Measurements from ENCODE around the gene ZMYM4.

The ZMYM4 gene

DNA sequence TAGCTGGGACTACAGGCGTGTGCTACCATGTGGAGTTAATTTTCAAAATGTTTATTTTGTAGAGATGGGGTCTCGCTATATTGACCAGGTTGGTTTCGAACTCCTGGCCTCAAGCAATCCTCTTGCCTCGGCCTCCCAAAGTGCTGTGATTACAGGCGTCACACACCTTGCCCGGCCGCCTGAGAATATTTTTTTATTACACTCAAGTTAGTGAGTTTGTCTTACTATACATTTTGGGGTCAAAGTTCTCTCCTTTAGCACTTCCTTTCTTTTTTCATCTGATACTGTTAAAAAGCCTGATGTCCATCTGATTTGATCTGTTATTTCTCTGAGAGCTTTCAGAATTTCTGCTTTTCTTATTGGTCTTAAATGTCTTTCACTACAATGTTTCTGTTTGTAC is 159.9 kb downstream of the ZMYM4 start:
- Histone ChIP-seq H4K20me1 (no peaks in the 10 kb centered on the region; a peak in 2 of 22 replicates), H3K27me3 (no peaks in the 10 kb centered on the region), H3K4me3 (no peak overlapping the region), H3K27ac (no peak overlapping the region), H3K4me1 (peaks cover 0 to 25% (median 0%) of the 10 kb centered on the region in 10 experiments; a peak in 6 of 20 replicates), H3K36me3 (peaks cover 26 to 67% (median 39%) of the 10 kb centered on the region in 11 experiments; a peak in 21 of 22 replicates), H3K9ac (no peak overlapping the region), H3K4me2 (no peak overlapping the region), H3K9me3 (replicated peaks in 1 of 11) (no peaks in the 10 kb centered on the region)
- no peak for TF ChIP-seq Cebpa-rat (IDR thresholded peaks at IDR 0.05)

GRCh38 chr1:35430762-35431161 is 162.3 kb downstream of the ZMYM4 start:
- Histone ChIP-seq H3K4me2 (no peak overlapping the region), H3K4me3 (no peak overlapping the region), H3K9ac (no peak overlapping the region), H3K9me3 (replicated peaks in 1 of 11) (no peaks in the 10 kb centered on the region), H3K36me3 (peaks cover 32 to 75% (median 50%) of the 10 kb centered on the region in 11 experiments), H3K27ac (no peak overlapping the region), H3K4me1 (peaks cover 0 to 18% (median 0%) of the 10 kb centered on the region in 10 experiments; a peak in 5 of 20 replicates), H3K27me3 (no peaks in the 10 kb centered on the region), H4K20me1 (peaks cover 0 to 16% (median 0%) of the 10 kb centered on the region in 11 experiments; a peak in 4 of 22 replicates)
- TF ChIP-seq Cebpa-rat (IDR thresholded peaks at IDR 0.05): no peak

GRCh38 chr1:35431173-35431599 is 162.7 kb downstream of the ZMYM4 start:
- Histone ChIP-seq H4K20me1 (peaks cover 0 to 20% (median 0%) of the 10 kb centered on the region in 11 experiments; a peak in 4 of 22 replicates), H3K36me3 (peaks cover 36 to 79% (median 54%) of the 10 kb centered on the region in 11 experiments), H3K9me3 (replicated peaks in 1 of 11) (no peaks in the 10 kb centered on the region), H3K27me3 (no peaks in the 10 kb centered on the region), H3K9ac (no peak overlapping the region), H3K4me3 (no peak overlapping the region), H3K27ac (no peak overlapping the region), H3K4me2 (no peak overlapping the region), H3K4me1 (peaks cover 0 to 14% (median 0%) of the 10 kb centered on the region in 10 experiments; a peak in 5 of 20 replicates)
- no peak for TF ChIP-seq Cebpa-rat (IDR thresholded peaks at IDR 0.05)

GRCh38 chr1:35432231-35432630 is 163.7 kb downstream of the ZMYM4 start:
- Histone ChIP-seq H3K9ac (no peak overlapping the region), H3K4me3 (no peak overlapping the region), H3K36me3 (peaks cover 35 to 82% (median 61%) of the 10 kb centered on the region in 11 experiments), H3K27ac (no peak overlapping the region), H3K27me3 (no peaks in the 10 kb centered on the region), H3K4me1 (peaks cover 0 to 9% (median 0%) of the 10 kb centered on the region in 10 experiments; a peak in 1 of 20 replicates), H3K4me2 (no peak overlapping the region), H3K9me3 (replicated peaks in 1 of 11) (no peaks in the 10 kb centered on the region), H4K20me1 (peaks cover 0 to 28% (median 0%) of the 10 kb centered on the region in 11 experiments; a peak in 4 of 22 replicates)
- TF ChIP-seq Cebpa-rat (IDR thresholded peaks at IDR 0.05): no peak

- Histone ChIP-seq H3K4me2 (no peak overlapping the region), H3K27ac (no peak overlapping the region), H4K20me1 (peaks cover 0 to 28% (median 0%) of the 10 kb centered on the region in 11 experiments; a peak in 4 of 22 replicates), H3K36me3 (peaks cover 36 to 90% (median 71%) of the 10 kb centered on the region in 11 experiments), H3K9ac (no peak overlapping the region), H3K4me1 (peaks cover 0 to 9% (median 0%) of the 10 kb centered on the region in 10 experiments; a peak in 1 of 20 replicates), H3K9me3 (replicated peaks in 1 of 11) (no peaks in the 10 kb centered on the region), H3K4me3 (no peak overlapping the region), H3K27me3 (no peaks in the 10 kb centered on the region)
- TF ChIP-seq Cebpa-rat (IDR thresholded peaks at IDR 0.05): no peak
These were observed 165.2 kb downstream of the ZMYM4 start for GRCh38 chr1:35433714-35434113.

DNA sequence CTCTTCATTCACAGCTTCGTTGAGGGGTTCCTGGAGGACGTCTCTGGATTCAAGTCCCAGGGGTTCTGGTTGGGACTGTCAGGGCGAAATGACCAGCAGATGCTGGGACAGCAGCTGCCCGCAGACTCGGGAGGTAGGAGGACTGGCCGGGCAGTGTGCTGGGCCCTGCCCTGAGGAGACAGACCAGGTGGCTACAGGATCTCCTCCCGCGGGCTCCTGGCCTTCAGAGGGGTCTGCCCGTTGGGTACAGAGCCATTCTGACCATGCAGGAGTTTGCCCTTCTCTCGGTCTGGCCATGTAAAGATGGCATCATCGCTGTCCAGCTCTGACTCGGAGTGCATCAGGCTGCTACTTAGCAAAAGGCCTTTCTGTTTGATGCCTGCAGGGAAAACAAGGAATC is 166.2 kb downstream of the ZMYM4 start:
- H3K4me1 ChIP-seq: no peaks in the 10 kb centered on the region

DNA sequence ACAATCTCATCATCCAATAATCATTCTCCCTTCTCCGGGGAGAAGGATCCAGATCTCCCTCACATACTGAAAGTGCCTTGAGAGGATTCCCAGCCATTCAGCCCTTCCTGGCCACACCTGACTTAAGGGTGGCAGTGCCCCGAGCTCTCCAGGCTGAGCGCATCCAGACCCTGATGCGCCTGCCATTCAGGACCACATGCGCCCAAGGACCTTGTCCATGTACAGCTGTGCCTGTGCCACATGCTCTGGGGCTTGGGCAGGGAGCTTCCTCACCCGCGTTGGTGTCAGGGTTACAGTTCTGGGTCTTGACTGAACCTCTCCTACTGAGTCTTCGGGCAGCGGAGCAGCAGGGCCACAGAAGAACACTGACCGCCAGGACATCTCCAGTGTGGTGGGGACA is 167.6 kb downstream of the ZMYM4 start:
- no peak for TF ChIP-seq Cebpa-rat (IDR thresholded peaks at IDR 0.05)
- peaks cover 0 to 28% (median 0%) of the 10 kb centered on the region in 11 experiments; a peak in 5 of 22 replicates for H4K20me1 ChIP-seq
- no peak overlapping the region for H3K4me2 ChIP-seq
- no peaks in the 10 kb centered on the region for H3K9me3 ChIP-seq (replicated peaks in 1 of 11)
- no peak overlapping the region for H3K27ac ChIP-seq
- no peak overlapping the region for H3K9ac ChIP-seq
- no peak overlapping the region for H3K4me3 ChIP-seq
- H3K4me1 ChIP-seq: no peaks in the 10 kb centered on the region
- peaks cover 53 to 98% (median 86%) of the 10 kb centered on the region in 11 experiments for H3K36me3 ChIP-seq
- no peaks in the 10 kb centered on the region for H3K27me3 ChIP-seq

More for the DNA sequence above, 166.2 kb downstream of the ZMYM4 start:
- Histone ChIP-seq H3K27ac (no peak overlapping the region), H3K9me3 (replicated peaks in 1 of 11) (no peaks in the 10 kb centered on the region), H3K4me3 (no peak overlapping the region), H3K36me3 (peaks cover 44 to 93% (median 80%) of the 10 kb centered on the region in 11 experiments), H3K9ac (no peak overlapping the region), H3K4me2 (no peak overlapping the region), H3K27me3 (no peaks in the 10 kb centered on the region), H4K20me1 (peaks cover 0 to 28% (median 0%) of the 10 kb centered on the region in 11 experiments; a peak in 4 of 22 replicates)
- TF ChIP-seq Cebpa-rat (IDR thresholded peaks at IDR 0.05): no peak

DNA sequence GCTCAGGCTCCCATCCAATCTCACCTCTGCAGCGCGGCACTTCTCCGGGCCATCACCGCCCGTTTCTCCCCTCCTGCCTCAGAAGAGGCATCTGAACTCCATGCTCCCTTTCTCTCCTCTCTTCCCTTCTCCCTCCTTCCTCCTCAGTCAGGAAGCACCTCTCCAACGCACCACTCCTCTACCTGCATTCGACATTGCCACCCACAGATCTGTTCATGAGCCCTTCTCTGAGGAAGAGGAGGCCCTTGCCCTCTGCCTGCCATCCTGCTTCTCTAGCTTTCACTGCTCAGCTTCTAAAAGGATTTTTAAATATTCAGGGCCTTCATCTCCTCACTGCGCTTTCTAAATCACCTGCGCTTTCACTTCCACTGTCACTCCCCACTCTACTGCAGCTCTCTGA is 168.7 kb downstream of the ZMYM4 start:
- H3K9me3 ChIP-seq (replicated peaks in 1 of 11): no peaks in the 10 kb centered on the region
- H3K36me3 ChIP-seq: peaks cover 54 to 98% (median 91%) of the 10 kb centered on the region in 11 experiments
- no peak for TF ChIP-seq Cebpa-rat (IDR thresholded peaks at IDR 0.05)
- H3K9ac ChIP-seq: no peak overlapping the region
- H4K20me1 ChIP-seq: peaks cover 0 to 28% (median 0%) of the 10 kb centered on the region in 11 experiments; a peak in 5 of 22 replicates
- H3K4me2 ChIP-seq: no peak overlapping the region
- H3K4me3 ChIP-seq: no peak overlapping the region
- H3K27me3 ChIP-seq: no peaks in the 10 kb centered on the region
- H3K27ac ChIP-seq: no peak overlapping the region
- peaks cover 0 to 5% (median under 1%) of the 10 kb centered on the region in 10 experiments; a peak in 8 of 20 replicates for H3K4me1 ChIP-seq

DNA sequence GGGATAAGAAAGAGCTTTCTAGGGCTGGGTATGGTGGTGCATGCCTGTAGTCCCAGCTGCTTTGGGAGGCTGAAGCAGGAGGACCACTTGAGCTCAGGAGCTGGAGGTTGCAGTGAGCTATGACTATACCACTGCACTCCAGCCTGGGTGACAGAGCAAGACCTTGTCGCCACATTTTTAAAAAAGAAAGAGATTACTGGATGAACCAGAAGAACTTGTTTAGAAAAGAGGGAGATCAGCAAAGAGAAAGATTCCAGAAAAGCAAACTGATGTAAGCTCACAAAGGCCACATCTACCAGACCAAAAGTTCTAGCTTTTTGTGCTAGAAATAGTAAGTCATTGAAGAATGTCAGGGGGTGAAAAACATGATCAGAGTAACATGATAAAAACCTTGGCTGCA is 171.1 kb downstream of the ZMYM4 start:
- peaks cover 0 to 23% (median 3%) of the 10 kb centered on the region in 10 experiments; a peak in 9 of 20 replicates for H3K4me1 ChIP-seq
- no peaks in the 10 kb centered on the region for H3K27me3 ChIP-seq
- no peak overlapping the region for H3K27ac ChIP-seq
- no peak for TF ChIP-seq Cebpa-rat (IDR thresholded peaks at IDR 0.05)
- no peak overlapping the region for H3K4me3 ChIP-seq
- no peak overlapping the region for H3K9ac ChIP-seq
- no peak overlapping the region for H3K4me2 ChIP-seq
- peaks cover 71 to 100% (median 93%) of the 10 kb centered on the region in 11 experiments for H3K36me3 ChIP-seq
- H4K20me1 ChIP-seq: peaks cover 0 to 28% (median 0%) of the 10 kb centered on the region in 11 experiments; a peak in 4 of 22 replicates
- H3K9me3 ChIP-seq (replicated peaks in 1 of 11): no peaks in the 10 kb centered on the region

All from BLaER1 treated with 17β-estradiol and CSF1 and Interleukin-3, amounts not matched to agents 10 nM and 100 nM (cell line).